Psoas muscle (tissue), 8 donors: Measurements from ENCODE around the gene LMO7. TPM values are rescaled to one million over a fixed set of nuclear protein-coding genes. Genes with fewer than 3 reads are reported as not detected.
"Not testable (repeated sequence)": the region's sequence is repeated elsewhere in the genome, so short reads cannot be mapped to it uniquely, and the experiment has no call there.

Source experiments
- ATAC-seq, 4 donors: fragments of 200-7000 bp; cut with Tn5 transposase; one replicate each; pipeline ENCODE4 v1.9.1; 2020; ENCODE audit warnings: moderate library complexity in 3 of 4, mild to moderate bottlenecking in 2 of 4
- DNase-seq, 2 donors: peaks; one replicate each; pipeline ENCODE4 v3.0.0-alpha.2; 2020
- H3K27ac ChIP-seq: fragments of 200-600 bp; one replicate; pipeline ENCODE4 v1.8.0; 2022
- H3K27me3 ChIP-seq, 3 donors: fragments of 200-600 bp in 1 of 3; one replicate each; pipeline versions ENCODE4 v1.6.1 to v1.8.0; 2013 to 2022; ENCODE audit warnings: low read length in 2 of 3, mild to moderate bottlenecking in 2 of 3, moderate library complexity in 1 of 3; ENCODE audit not compliant: insufficient read depth in 3 of 3
- H3K36me3 ChIP-seq, 2 donors: fragments of 200-600 bp in 1 of 2; one replicate each; pipeline versions ENCODE4 v1.6.1 to v1.8.0; 2013 to 2022; ENCODE audit warnings: low read depth in 1 of 2, mild to moderate bottlenecking in 1 of 2, moderate library complexity in 1 of 2; ENCODE audit not compliant: insufficient read depth in 1 of 2
- H3K4me1 ChIP-seq: fragments of 200-600 bp; one replicate; pipeline ENCODE4 v1.8.0; 2022
- H3K4me3 ChIP-seq: fragments of 200-600 bp; one replicate; pipeline ENCODE4 v1.8.0; 2022; ENCODE audit warnings: mild to moderate bottlenecking
- H3K9me3 ChIP-seq: fragments of 200-600 bp; one replicate; pipeline ENCODE4 v1.8.0; 2022
- WGBS, 3 donors: extraction: QIAGEN DNeasy Blood & Tissue Kit; methylation state at CpG; one replicate each; pipeline versions ENCODE4 v1.1.6 to v1.1.7; 2013; 5-methylcytosine and 5-hydroxymethylcytosine counted together
- intact Hi-C, 2 donors: fragments of 100-400 bp; cut with DNase I; formaldehyde crosslinking; loops; one replicate each; pipeline versions ENCODE4 v1.11.0 to v1.14.2; 2022
- polyA plus RNA-seq, 3 donors: library from polyadenylated mRNA; stranded (reverse); fragments of 200-250 nt; gene quantifications; one replicate each; pipeline ENCODE4 v1.2.3, GENCODE V29; 2013
- total RNA-seq, 4 donors: library from RNA; stranded (reverse); fragmentation: NEBNext Ultra II Directional in 2 of 4; extraction: Animal tissue kit (Norgen Biotek cat#: 25700) in 2 of 4; gene quantifications; one replicate each; pipeline versions ENCODE4 v1.2.1 to v1.2.4, GENCODE V29; 2021 to 2023
- TF ChIP-seq, protein P1 (sequence below): fragments of 200-600 bp; IDR thresholded peaks from one replicate; pipeline ENCODE4 v1.8.0; 2022; ENCODE audit warnings: antibody characterized with exemption
- donor health status: healthy with polysubstance abuse.
- donor health status: DM: no; HTN: no; CAD: no; lungs with moderate emphysema.
- donor health status: Bipolar disorder and iron deficiency.
- donor health status: healthy.
- donor health status: DM: yes; HTN: yes; CAD: no.
- donor health status: DM: no; HTN: no; CAD: no.
- donor health status: DM: no; HTN: no; CAD: no.
- donor health status: DM: yes; HTN: yes; CAD: no.

Gene LMO7
- total and polyA plus RNA-seq, 7 donors = 15.3 to 271 (median 97.9) TPM

DNA sequence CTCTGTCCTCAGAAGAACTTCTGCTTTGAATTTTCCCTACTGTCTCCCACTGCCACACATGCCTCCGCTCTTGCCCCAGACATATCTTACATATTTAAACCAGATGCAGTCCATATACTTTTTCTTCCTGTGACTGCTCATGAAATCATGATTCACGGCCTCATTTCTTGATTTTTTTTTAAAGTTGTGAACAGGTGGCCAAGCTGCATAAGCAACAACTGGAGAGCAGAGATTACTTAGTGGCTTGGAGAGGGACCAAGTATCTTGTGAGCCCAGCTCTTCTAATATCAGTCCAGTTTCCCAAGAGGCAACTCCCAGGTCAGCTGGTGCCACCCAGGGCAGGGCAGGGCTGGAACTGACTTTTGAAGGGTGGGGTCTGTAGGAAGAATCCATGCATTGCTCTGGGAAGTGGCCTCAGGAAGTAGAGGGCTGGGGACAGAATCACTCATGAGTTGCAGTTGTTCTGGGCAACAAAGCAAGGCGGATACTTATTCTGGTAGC, 152.4 kb downstream of the LMO7 start:
- Histone ChIP-seq H3K4me1 (peaks cover 90% of the 10 kb centered on the region), H3K27me3 (no peaks in the 10 kb centered on the region), H3K36me3 (no peaks in the 10 kb centered on the region), H3K9me3 (no peaks in the 10 kb centered on the region), H3K27ac (peak overlapping the region; percentile 90), H3K4me3 (peak overlapping the region; percentile 50)
- ATAC-seq (peak; percentile 87 to 94 (median 93)), DNase-seq (peak; percentile 20 to 61)
- intact Hi-C loops = no loop called here
- 12 to 29% (median 16%) methylated on average over 3 of the region's 3 CpGs for WGBS, 3 donors
- TF ChIP-seq, protein P1, sequence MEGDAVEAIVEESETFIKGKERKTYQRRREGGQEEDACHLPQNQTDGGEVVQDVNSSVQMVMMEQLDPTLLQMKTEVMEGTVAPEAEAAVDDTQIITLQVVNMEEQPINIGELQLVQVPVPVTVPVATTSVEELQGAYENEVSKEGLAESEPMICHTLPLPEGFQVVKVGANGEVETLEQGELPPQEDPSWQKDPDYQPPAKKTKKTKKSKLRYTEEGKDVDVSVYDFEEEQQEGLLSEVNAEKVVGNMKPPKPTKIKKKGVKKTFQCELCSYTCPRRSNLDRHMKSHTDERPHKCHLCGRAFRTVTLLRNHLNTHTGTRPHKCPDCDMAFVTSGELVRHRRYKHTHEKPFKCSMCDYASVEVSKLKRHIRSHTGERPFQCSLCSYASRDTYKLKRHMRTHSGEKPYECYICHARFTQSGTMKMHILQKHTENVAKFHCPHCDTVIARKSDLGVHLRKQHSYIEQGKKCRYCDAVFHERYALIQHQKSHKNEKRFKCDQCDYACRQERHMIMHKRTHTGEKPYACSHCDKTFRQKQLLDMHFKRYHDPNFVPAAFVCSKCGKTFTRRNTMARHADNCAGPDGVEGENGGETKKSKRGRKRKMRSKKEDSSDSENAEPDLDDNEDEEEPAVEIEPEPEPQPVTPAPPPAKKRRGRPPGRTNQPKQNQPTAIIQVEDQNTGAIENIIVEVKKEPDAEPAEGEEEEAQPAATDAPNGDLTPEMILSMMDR = no peak

DNA sequence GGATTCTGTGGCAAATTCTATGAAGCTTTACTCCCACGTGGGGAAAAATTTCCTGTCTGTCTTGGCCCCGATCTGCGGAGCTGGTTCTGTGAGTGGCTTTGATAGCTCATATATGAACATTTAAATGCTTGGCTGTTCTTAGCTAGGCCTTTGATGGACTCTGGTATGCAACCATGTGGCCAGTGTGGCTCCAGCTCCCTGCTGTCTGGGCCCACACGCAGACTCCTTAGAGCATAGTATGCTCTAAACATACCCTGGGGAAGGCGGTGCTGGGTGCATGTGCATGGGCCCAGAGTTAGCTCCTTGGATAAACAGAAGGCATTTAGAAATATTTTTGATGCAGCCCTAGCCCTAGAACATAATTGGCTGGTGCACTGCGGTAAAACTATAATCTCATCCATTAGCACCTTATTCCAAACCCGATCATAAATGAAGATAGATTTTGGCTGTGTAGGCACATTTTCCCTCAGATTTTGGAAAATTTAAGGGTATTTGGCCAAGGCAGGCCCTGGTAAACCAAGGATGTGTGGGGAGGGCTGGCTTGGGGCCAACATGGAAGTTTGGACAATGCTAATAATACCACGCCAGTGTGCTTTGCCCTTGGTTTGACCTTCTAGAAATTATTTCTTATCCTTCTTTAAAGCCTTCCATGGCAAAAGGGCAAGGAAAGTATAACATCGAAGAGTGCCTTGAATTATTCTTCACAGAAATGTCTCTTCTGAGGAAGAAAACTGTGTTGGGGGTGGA, 153.5 kb downstream of the LMO7 start:
- DNase-seq = no peak
- ATAC-seq = peak; percentile 9 to 82 (median 48)
- intact Hi-C loops = loop anchor here in 1 of 2 donors (5.0 kb wide), 1 partner anchor 87 kb away; no protein-coding TSS in a partner anchor
- H3K36me3 ChIP-seq = no peaks in the 10 kb centered on the region
- H3K4me3 ChIP-seq = peak overlapping the region; percentile 50
- TF ChIP-seq, protein P1 = no peak
- no peaks in the 10 kb centered on the region for H3K27me3 ChIP-seq
- WGBS, 3 donors = 53 to 54% (median 54%) methylated on average over 9 of the region's 9 CpGs
- peak overlapping the region; percentile 90 for H3K27ac ChIP-seq
- H3K4me1 ChIP-seq = peaks cover 87% of the 10 kb centered on the region
- no peaks in the 10 kb centered on the region for H3K9me3 ChIP-seq

DNA sequence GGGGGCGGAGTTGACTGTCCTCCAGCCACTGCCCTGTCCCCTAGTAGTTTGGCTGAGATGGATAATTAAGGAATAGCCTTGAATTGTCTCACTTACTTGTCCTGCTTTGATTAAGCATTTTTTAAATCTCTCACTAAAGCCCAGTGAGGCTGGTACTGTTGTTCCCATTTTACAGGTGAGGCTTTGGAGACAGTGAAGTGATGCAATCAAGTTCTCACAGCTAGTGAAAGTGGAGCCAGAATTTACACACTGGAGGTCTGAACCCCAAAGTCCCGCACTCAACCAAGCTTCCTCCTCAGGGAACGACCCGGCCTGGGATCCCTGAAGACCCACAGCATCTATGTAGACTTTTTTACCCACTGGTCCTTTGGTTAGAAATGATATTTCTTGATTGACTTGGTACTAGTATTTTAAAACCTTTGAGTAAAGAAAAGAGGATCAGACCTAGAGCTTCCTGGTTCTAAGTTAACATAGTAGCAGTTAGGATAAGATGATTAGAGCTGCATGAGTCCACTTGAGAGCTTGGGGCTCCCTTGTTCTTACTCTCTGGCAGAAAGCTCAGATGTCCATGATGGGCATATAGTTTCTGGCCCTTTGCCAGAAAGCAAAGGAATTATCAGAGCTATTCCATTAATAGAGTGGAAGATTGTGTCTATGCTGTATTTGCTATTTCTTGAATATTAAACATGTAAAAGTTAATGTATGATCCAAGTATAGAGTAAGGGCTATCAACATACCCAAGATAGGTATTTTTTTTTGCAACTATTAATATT, 154.3 kb downstream of the LMO7 start:
- 98 to 99% (median 99%) methylated on average over 4 of the region's 4 CpGs for WGBS, 3 donors
- H3K4me3 ChIP-seq = peak overlapping the region; percentile 50
- H3K4me1 ChIP-seq = peaks cover 79% of the 10 kb centered on the region
- TF ChIP-seq, protein P1 = no peak
- intact Hi-C loops = loop anchor here in 1 of 2 donors (5.0 kb wide), 1 partner anchor 88 kb away; no protein-coding TSS in a partner anchor
- no peaks in the 10 kb centered on the region for H3K27me3 ChIP-seq
- H3K9me3 ChIP-seq = no peaks in the 10 kb centered on the region
- H3K36me3 ChIP-seq = peaks cover 0 to under 1% of the 10 kb centered on the region in 2 donors
- ATAC-seq (no peak), DNase-seq (no peak)
- H3K27ac ChIP-seq = peak overlapping the region; percentile 90

DNA sequence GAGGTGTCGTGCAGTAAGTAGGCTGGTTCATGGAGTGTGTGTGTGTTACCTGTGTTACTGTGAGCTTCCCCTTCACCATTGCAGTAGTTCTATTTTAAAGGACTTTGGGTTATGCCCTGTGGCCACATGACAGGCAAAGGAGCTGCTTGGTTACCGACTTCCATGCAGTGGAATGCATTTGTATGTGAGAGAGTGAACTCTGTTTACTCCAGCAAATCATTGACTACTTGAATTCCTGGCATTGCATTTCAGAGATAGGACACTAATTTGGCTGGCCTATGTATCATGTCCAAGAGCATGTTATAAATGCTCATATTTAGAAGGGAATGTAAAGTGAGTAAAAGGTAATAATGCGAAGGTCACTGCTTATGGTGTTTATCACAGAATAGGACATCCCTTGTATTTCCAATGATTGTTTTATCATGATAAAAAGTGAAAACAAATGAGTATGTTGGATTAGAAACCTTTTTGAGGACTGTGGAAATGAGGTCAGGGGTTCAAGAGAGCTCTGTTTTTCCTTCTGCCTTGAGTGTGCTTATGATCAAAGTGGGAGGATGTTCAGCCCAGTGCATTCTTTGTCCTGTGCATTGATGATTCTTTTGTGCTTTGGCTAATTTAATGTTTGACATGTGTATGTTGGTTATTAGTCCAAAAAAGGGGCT, 156.5 kb downstream of the LMO7 start:
- H3K9me3 ChIP-seq = no peaks in the 10 kb centered on the region
- H3K27ac ChIP-seq = peak overlapping the region; percentile 59
- TF ChIP-seq, protein P1 = no peak
- H3K27me3 ChIP-seq = no peaks in the 10 kb centered on the region
- WGBS, 3 donors = 33 to 55% (median 43%) methylated on average over 3 of the region's 3 CpGs
- peak overlapping the region; percentile 29 for H3K4me3 ChIP-seq
- DNase-seq (no peak), ATAC-seq (no peak)
- peaks cover 62% of the 10 kb centered on the region for H3K4me1 ChIP-seq
- intact Hi-C loops = loop anchor here in 1 of 2 donors (5.0 kb wide), 1 partner anchor 90 kb away; no protein-coding TSS in a partner anchor
- H3K36me3 ChIP-seq = peaks cover 5 to 23% of the 10 kb centered on the region in 2 donors

DNA sequence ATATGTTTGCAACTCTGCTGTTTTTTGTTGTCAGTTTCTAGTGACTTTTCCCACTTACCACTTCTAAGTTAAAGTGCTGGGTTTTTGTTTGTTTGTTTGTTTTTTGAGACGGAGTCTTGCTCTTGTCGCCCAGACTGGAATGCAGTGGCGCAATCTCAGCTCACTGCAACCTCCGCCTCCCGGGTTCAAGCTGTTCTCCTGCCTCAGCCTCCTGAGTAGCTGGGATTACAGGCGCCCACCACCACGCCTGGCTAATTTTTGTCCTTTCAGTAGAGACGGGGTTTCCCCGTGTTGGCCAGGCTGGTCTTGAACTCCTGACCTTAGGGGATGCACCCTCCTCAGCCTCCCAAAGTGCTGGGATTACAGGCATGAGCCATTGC, 157.0 kb downstream of the LMO7 start:
- H3K27ac ChIP-seq, ATAC-seq, H3K9me3 ChIP-seq, H3K4me3 ChIP-seq, H3K27me3 ChIP-seq, DNase-seq: not testable (repeated sequence)
- H3K36me3 ChIP-seq = peaks cover 7 to 28% of the 10 kb centered on the region in 2 donors
- H3K4me1 ChIP-seq = peaks cover 62% of the 10 kb centered on the region
- intact Hi-C loops = loop anchor here in 1 of 2 donors (5.0 kb wide), 1 partner anchor 91 kb away; no protein-coding TSS in a partner anchor
- 77 to 86% (median 83%) methylated on average over 9 of the region's 9 CpGs for WGBS, 3 donors
